Ascending aorta (tissue), 2 donors: ENCODE results near the gene PLPP2. TPM values are rescaled to one million over a fixed set of nuclear protein-coding genes. Genes with fewer than 3 reads are reported as not detected.
"Not testable (repeated sequence)": the region's sequence is repeated elsewhere in the genome, so short reads cannot be mapped to it uniquely, and the experiment has no call there.

Source experiments
- DNase-seq, 2 donors: peaks; one replicate each; pipeline ENCODE4 v3.0.0-alpha.2; 2019; ENCODE audit warnings: low spot score in 2 of 2
- H3K27ac ChIP-seq, 2 donors: fragments of 200-600 bp; sonication (generic); one replicate each; pipeline ENCODE4 v1.5.1; 2016 to 2017; ENCODE audit warnings: mild to moderate bottlenecking in 1 of 2
- H3K27me3 ChIP-seq: fragments of 200-600 bp; sonication (generic); one replicate; pipeline ENCODE4 v1.5.1; 2017
- H3K36me3 ChIP-seq, 2 donors: fragments of 200-600 bp; sonication (generic); one replicate each; pipeline ENCODE4 v1.5.1; 2016
- H3K4me1 ChIP-seq, 2 donors: fragments of 200-600 bp; sonication (generic); one replicate each; pipeline ENCODE4 v1.5.1; 2016 to 2017; ENCODE audit warnings: mild to moderate bottlenecking in 1 of 2
- H3K4me3 ChIP-seq, 2 donors: fragments of 200-600 bp; sonication (generic); one replicate each; pipeline ENCODE4 v1.5.1; 2016 to 2017; ENCODE audit warnings: mild to moderate bottlenecking in 1 of 2
- H3K9me3 ChIP-seq, 2 donors: fragments of 200-600 bp; sonication (generic); one replicate each; pipeline ENCODE4 v1.5.1; 2016
- CTCF ChIP-seq, 3 experiments: fragments of 200-600 bp in 2 of 3; fragments of 450-650 bp in 1 of 3; sonication (generic) in 2 of 3; IDR thresholded peaks; one replicate each; pipeline ENCODE4 v1.5.1; 2016 to 2019; ENCODE audit warnings: antibody characterized with exemption in 3 of 3, mild to moderate bottlenecking in 1 of 3, moderate library complexity in 1 of 3
- intact Hi-C: fragments of 100-400 bp; cut with DNase I; formaldehyde crosslinking; loops from one replicate; pipeline ENCODE4 v1.15.1; 2023
- total RNA-seq: library from RNA; depleted of rRNA; stranded (reverse); fragments of >200 nt; gene quantifications from one replicate; pipeline ENCODE4 v1.1.0, GENCODE V29; 2016

PLPP2 gene
- total RNA-seq, 1 donor from 2014 or later: 55.3 TPM

- H3K27ac ChIP-seq: no peak overlapping the region
- TF ChIP-seq CTCF (IDR thresholded peaks at IDR 0.05): no peak
- no peaks in the 10 kb centered on the region for H3K27me3 ChIP-seq
- H3K4me3 ChIP-seq: no peak overlapping the region
- no peaks in the 10 kb centered on the region for H3K36me3 ChIP-seq
- H3K4me1 ChIP-seq: peaks cover 0 to 3% of the 10 kb centered on the region in 2 donors
- no peak for DNase-seq
- intact Hi-C loops: no loop called here
- H3K9me3 ChIP-seq: no peaks in the 10 kb centered on the region
These were observed 19.3 kb downstream of the PLPP2 start for GRCh38 chr19:271856-272255.

- H3K36me3 ChIP-seq, DNase-seq, H3K9me3 ChIP-seq, H3K4me3 ChIP-seq, H3K27ac ChIP-seq, intact Hi-C loops, H3K4me1 ChIP-seq, H3K27me3 ChIP-seq: not testable (repeated sequence)
These were observed 20.4 kb downstream of the PLPP2 start for GRCh38 chr19:270766-271318.

- H3K9me3 ChIP-seq: no peaks in the 10 kb centered on the region
- no peaks in the 10 kb centered on the region for H3K27me3 ChIP-seq
- H3K4me3 ChIP-seq: no peak overlapping the region
- no peak for DNase-seq
- H3K27ac ChIP-seq: no peak overlapping the region
- no peaks in the 10 kb centered on the region for H3K36me3 ChIP-seq
- H3K4me1 ChIP-seq: peaks cover 0 to 3% of the 10 kb centered on the region in 2 donors
- intact Hi-C loops: no loop called here
- no peak for TF ChIP-seq CTCF (IDR thresholded peaks at IDR 0.05)
These were observed 22.0 kb downstream of the PLPP2 start for GRCh38 chr19:269241-269640.

- intact Hi-C loops: no loop called here
These were observed 29.1 kb downstream of the PLPP2 start for GRCh38 chr19:262125-262524.

GRCh38 chr19:256804-257203, 34.4 kb downstream of the PLPP2 start:
- H3K36me3 ChIP-seq, H3K27ac ChIP-seq, intact Hi-C loops, H3K4me3 ChIP-seq, H3K4me1 ChIP-seq, DNase-seq, H3K9me3 ChIP-seq, H3K27me3 ChIP-seq: not testable (repeated sequence)

More at GRCh38 chr19:262125-262524, 29.1 kb downstream of the PLPP2 start:
- H3K27me3 ChIP-seq: no peaks in the 10 kb centered on the region
- no peaks in the 10 kb centered on the region for H3K36me3 ChIP-seq
- H3K27ac ChIP-seq: no peak overlapping the region
- no peak for TF ChIP-seq CTCF (IDR thresholded peaks at IDR 0.05)
- H3K4me1 ChIP-seq: no peaks in the 10 kb centered on the region
- DNase-seq: no peak
- H3K9me3 ChIP-seq: no peaks in the 10 kb centered on the region
- no peak overlapping the region for H3K4me3 ChIP-seq

- DNase-seq, H3K36me3 ChIP-seq, H3K4me3 ChIP-seq, intact Hi-C loops, H3K9me3 ChIP-seq, H3K27ac ChIP-seq, H3K4me1 ChIP-seq, H3K27me3 ChIP-seq: not testable (repeated sequence)
These were observed 38.6 kb downstream of the PLPP2 start for GRCh38 chr19:252421-253186.

- Histone ChIP-seq H3K27me3 (no peaks in the 10 kb centered on the region), H3K4me1 (no peaks in the 10 kb centered on the region), H3K36me3 (no peaks in the 10 kb centered on the region), H3K9me3 (no peaks in the 10 kb centered on the region), H3K4me3 (no peak overlapping the region), H3K27ac (no peak overlapping the region)
- intact Hi-C loops: no loop called here
- no peak for TF ChIP-seq CTCF (IDR thresholded peaks at IDR 0.05)
- DNase-seq: no peak
These were observed 44.7 kb downstream of the PLPP2 start for GRCh38 chr19:246551-246950.

GRCh38 chr19:245900-246299, 45.3 kb downstream of the PLPP2 start:
- H3K27me3 ChIP-seq, H3K27ac ChIP-seq, H3K9me3 ChIP-seq, intact Hi-C loops, H3K4me3 ChIP-seq, DNase-seq, H3K4me1 ChIP-seq, H3K36me3 ChIP-seq: not testable (repeated sequence)
